K562 (cell line): ENCODE data around the gene S100A9. TPM values are rescaled to one million over a fixed set of nuclear protein-coding genes. Genes with fewer than 3 reads are reported as not detected.
A peak's percentile ranks its signal among the peaks of the same experiment; 100 is the strongest.

Experiments used
- CXXC5 ChIP-seq: fragments of 250-450 bp; sonication (Bioruptor Pico); IDR thresholded peaks from 2 replicates; pipeline ENCODE4 v1.8.0; 2022; ENCODE audit warnings: inconsistent platforms, mild to moderate bottlenecking, moderate library complexity
- E2F3 ChIP-seq: fragments of 250-450 bp; sonication (Bioruptor Pico); IDR thresholded peaks from 2 replicates; pipeline ENCODE4 v1.4.0; 2020; ENCODE audit warnings: mild to moderate bottlenecking
- L3MBTL2 ChIP-seq: fragments of 450-650 bp; IDR thresholded peaks from 2 replicates; pipeline ENCODE4 v1.6.1; 2016; ENCODE audit warnings: mild to moderate bottlenecking, moderate library complexity
- MIER1 ChIP-seq: fragments of 450-650 bp; IDR thresholded peaks from 2 replicates; pipeline ENCODE4 v1.6.1; 2016; ENCODE audit warnings: antibody characterized with exemption, mild to moderate bottlenecking, low read depth
- NBN ChIP-seq: fragments of 450-650 bp; IDR thresholded peaks from 2 replicates; pipeline ENCODE4 v1.6.1; 2016; ENCODE audit warnings: low read depth, mild to moderate bottlenecking
- POLR3G ChIP-seq: IDR thresholded peaks from 2 replicates; pipeline ENCODE4 v1.6.1; 2011; ENCODE audit not compliant: insufficient read length, insufficient replicate concordance; ENCODE audit errors: extremely low read depth
- RAD51 ChIP-seq: fragments of 450-650 bp; IDR thresholded peaks from 2 replicates; pipeline ENCODE4 v1.7.1; 2016; ENCODE audit warnings: low read depth, mild to moderate bottlenecking, borderline replicate concordance
- SIN3A ChIP-seq, 2 experiments: fragments of 150-350 bp in 1 of 2; IDR thresholded peaks; 2 replicates each; pipeline ENCODE4 v1.6.1; 2011 to 2016; ENCODE audit warnings: borderline replicate concordance in 2 of 2, low read depth in 2 of 2, low read length in 2 of 2, mild to moderate bottlenecking in 2 of 2, moderate library complexity in 2 of 2; ENCODE audit not compliant: control insufficient read depth in 1 of 2
- SMC3 ChIP-seq: conservative IDR thresholded peaks from 2 replicates; pipeline ENCODE4 v1.6.1; 2011; ENCODE audit warnings: low read depth, low read length, improper control_type of control experiment; ENCODE audit not compliant: insufficient read depth
- TOE1 ChIP-seq, 2 experiments: fragments of 450-650 bp in 1 of 2; sonication (generic) in 1 of 2; formaldehyde crosslinking in 1 of 2; IDR thresholded peaks; 2 replicates each; pipeline versions ENCODE4 v1.7.1 to v1.8.0; 2016 to 2022; ENCODE audit warnings: borderline replicate concordance in 2 of 2, mild to moderate bottlenecking in 2 of 2, antibody characterized with exemption in 1 of 2, inconsistent platforms in 1 of 2, low read depth in 1 of 2, missing genetic modification reagents in 1 of 2, moderate library complexity in 1 of 2
- XRCC3 ChIP-seq: fragments of 450-650 bp; IDR thresholded peaks from 2 replicates; pipeline ENCODE4 v1.6.1; 2017; ENCODE audit warnings: mild to moderate bottlenecking, moderate library complexity
- ZNF184 ChIP-seq: sonication (generic); formaldehyde crosslinking; IDR thresholded peaks from 2 replicates; pipeline ENCODE4 v1.5.0; 2020; ENCODE audit warnings: missing genetic modification reagents
- polyA plus RNA-seq, 8 experiments: library from polyadenylated mRNA; depleted of rRNA in 4 of 8; stranded (reverse) in 5 of 8; unstranded in 3 of 8; fragments of >200 nt; fragmentation: Nextera tagmentation in 2 of 8; fragmentation: Illumina TruSeq in 1 of 8; extraction: Ambion mirVana in 2 of 8; extraction: Trizol in 1 of 8; gene quantifications; 2 replicates each; pipeline versions ENCODE4 v1.2.1 to v1.2.3, GENCODE V29; 2011 to 2014; ENCODE audit warnings: inconsistent platforms in 1 of 8, missing spikeins in 1 of 8
- total RNA-seq, 7 experiments: library from RNA; depleted of rRNA in 6 of 7; stranded (reverse); fragments of >200 nt in 6 of 7; fragmentation: Illumina TruSeq in 2 of 7; extraction: Trizol in 2 of 7; gene quantifications; 2 replicates each; pipeline versions ENCODE4 v1.2.1 to v1.2.3, GENCODE V29; 2011 to 2021; ENCODE audit warnings: low replicate concordance in 1 of 7
- TF ChIP-seq, protein P1 (sequence below), 2 experiments: fragments of 450-650 bp; formaldehyde crosslinking in 1 of 2; IDR thresholded peaks; 2 replicates each; pipeline versions ENCODE4 v1.4.0 to v1.6.1; 2014 to 2020; ENCODE audit warnings: mild to moderate bottlenecking in 2 of 2, borderline replicate concordance in 1 of 2, low read depth in 1 of 2
- TF ChIP-seq, protein P2 (sequence below): sonication (generic); formaldehyde crosslinking; IDR thresholded peaks from 2 replicates; pipeline ENCODE4 v1.8.0; 2022; ENCODE audit warnings: mild to moderate bottlenecking, missing genetic modification reagents
- TF ChIP-seq, protein P3 (sequence below): sonication (generic); formaldehyde crosslinking; IDR thresholded peaks from 2 replicates; pipeline ENCODE4 v1.5.0; 2020; ENCODE audit warnings: missing genetic modification reagents
- TF ChIP-seq, protein P4 (sequence below), 3 experiments: IDR thresholded peaks in 2 of 3; conservative IDR thresholded peaks in 1 of 3; 2 replicates each; pipeline ENCODE4 v1.5.1; 2011 to 2012; ENCODE audit warnings: low read length in 3 of 3, mild to moderate bottlenecking in 3 of 3, control low read depth in 2 of 3, improper control_type of control experiment in 1 of 3, inconsistent platforms in 1 of 3, low read depth in 1 of 3, mixed read lengths in 1 of 3, moderate library complexity in 1 of 3; ENCODE audit not compliant: insufficient read depth in 2 of 3

S100A9 gene
- total and polyA plus RNA-seq, 9 of the 15 experiments (the other 6 are each of a cell fraction or from before 2014, with no cell fraction given) = 0.80 TPM; not detected in 8

DNA sequence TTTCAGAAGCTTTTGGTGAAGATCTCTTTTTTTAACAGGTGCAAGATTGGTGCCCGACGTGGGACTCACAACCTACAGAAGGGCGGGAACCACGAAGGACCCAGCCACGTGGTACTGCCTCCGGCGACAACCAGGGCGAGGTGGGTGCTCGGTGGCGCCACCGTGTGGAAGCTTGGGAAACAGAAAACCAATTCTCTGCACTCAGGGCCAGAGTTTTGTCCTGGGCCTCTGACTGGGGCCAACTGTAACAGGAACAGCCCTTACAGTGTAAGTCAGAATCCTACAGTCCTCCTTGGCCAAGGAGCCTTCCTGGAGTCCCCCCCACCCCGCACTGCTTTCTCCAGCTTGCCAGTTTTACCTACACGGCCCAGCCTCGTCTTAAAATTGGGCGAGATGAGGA, 47.1 kb downstream of the S100A9 start (continued):
- TF ChIP-seq RAD51 (peak; percentile 74; the same call in 1 of the 2 replicates), NBN (0 out of 2 replicates have a peak, but pooled peaks have one; percentile 26), L3MBTL2 (peak; percentile 100), SMC3 (peak; percentile 58), E2F3 (CRISPR knock-in tag) (0 out of 2 replicates have a peak, but pooled peaks have one; percentile 38), MIER1 (peak; percentile 53; the same call in 1 of the 2 replicates), ZNF184 (CRISPR knock-in tag) (peak; percentile 87), XRCC3 (no peak), POLR3G (no peak), CXXC5 (CRISPR knock-in tag) (peak; percentile 52), SIN3A (IDR thresholded peaks at IDR 0.05; ENCODE audit: borderline replicate concordance in 2 of 2, control insufficient read depth in 1 of 2, low read depth in 2 of 2, low read length in 2 of 2) (no peak), TOE1 (IDR thresholded peaks at IDR 0.05; ENCODE audit: borderline replicate concordance) (no peak), TOE1 (CRISPR knock-in tag; IDR thresholded peaks at IDR 0.05; ENCODE audit: borderline replicate concordance, low read depth) (no peak)
- TF ChIP-seq, protein P1, sequence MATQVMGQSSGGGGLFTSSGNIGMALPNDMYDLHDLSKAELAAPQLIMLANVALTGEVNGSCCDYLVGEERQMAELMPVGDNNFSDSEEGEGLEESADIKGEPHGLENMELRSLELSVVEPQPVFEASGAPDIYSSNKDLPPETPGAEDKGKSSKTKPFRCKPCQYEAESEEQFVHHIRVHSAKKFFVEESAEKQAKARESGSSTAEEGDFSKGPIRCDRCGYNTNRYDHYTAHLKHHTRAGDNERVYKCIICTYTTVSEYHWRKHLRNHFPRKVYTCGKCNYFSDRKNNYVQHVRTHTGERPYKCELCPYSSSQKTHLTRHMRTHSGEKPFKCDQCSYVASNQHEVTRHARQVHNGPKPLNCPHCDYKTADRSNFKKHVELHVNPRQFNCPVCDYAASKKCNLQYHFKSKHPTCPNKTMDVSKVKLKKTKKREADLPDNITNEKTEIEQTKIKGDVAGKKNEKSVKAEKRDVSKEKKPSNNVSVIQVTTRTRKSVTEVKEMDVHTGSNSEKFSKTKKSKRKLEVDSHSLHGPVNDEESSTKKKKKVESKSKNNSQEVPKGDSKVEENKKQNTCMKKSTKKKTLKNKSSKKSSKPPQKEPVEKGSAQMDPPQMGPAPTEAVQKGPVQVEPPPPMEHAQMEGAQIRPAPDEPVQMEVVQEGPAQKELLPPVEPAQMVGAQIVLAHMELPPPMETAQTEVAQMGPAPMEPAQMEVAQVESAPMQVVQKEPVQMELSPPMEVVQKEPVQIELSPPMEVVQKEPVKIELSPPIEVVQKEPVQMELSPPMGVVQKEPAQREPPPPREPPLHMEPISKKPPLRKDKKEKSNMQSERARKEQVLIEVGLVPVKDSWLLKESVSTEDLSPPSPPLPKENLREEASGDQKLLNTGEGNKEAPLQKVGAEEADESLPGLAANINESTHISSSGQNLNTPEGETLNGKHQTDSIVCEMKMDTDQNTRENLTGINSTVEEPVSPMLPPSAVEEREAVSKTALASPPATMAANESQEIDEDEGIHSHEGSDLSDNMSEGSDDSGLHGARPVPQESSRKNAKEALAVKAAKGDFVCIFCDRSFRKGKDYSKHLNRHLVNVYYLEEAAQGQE (IDR thresholded peaks at IDR 0.05; ENCODE audit: borderline replicate concordance) = peak; percentile 65; the same call in 1 of the 2 replicates
- TF ChIP-seq, protein P1 (CRISPR knock-in tag; IDR thresholded peaks at IDR 0.05; ENCODE audit: low read depth) = no peak
- TF ChIP-seq, protein P2, sequence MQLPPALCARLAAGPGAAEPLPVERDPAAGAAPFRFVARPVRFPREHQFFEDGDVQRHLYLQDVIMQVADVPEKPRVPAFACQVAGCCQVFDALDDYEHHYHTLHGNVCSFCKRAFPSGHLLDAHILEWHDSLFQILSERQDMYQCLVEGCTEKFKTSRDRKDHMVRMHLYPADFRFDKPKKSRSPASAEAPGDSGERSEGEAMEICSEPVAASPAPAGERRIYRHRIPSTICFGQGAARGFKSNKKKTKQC (CRISPR knock-in tag) = peak; percentile 95
- TF ChIP-seq, protein P3, sequence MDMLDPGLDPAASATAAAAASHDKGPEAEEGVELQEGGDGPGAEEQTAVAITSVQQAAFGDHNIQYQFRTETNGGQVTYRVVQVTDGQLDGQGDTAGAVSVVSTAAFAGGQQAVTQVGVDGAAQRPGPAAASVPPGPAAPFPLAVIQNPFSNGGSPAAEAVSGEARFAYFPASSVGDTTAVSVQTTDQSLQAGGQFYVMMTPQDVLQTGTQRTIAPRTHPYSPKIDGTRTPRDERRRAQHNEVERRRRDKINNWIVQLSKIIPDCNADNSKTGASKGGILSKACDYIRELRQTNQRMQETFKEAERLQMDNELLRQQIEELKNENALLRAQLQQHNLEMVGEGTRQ (CRISPR knock-in tag) = peak; percentile 85
- TF ChIP-seq, protein P4, sequence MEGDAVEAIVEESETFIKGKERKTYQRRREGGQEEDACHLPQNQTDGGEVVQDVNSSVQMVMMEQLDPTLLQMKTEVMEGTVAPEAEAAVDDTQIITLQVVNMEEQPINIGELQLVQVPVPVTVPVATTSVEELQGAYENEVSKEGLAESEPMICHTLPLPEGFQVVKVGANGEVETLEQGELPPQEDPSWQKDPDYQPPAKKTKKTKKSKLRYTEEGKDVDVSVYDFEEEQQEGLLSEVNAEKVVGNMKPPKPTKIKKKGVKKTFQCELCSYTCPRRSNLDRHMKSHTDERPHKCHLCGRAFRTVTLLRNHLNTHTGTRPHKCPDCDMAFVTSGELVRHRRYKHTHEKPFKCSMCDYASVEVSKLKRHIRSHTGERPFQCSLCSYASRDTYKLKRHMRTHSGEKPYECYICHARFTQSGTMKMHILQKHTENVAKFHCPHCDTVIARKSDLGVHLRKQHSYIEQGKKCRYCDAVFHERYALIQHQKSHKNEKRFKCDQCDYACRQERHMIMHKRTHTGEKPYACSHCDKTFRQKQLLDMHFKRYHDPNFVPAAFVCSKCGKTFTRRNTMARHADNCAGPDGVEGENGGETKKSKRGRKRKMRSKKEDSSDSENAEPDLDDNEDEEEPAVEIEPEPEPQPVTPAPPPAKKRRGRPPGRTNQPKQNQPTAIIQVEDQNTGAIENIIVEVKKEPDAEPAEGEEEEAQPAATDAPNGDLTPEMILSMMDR (IDR thresholded peaks at IDR 0.05 in 2 of 3, conservative IDR thresholded peaks at IDR 0.05 in 1 of 3; ENCODE audit: insufficient read depth in 2 of 3, low read depth in 1 of 3, low read length in 3 of 3) = peak; percentile 68 to 85 (median 81)
